NCI-H510A treated with DMSO at 0.1 percent for 48 hours (cell line): Measurements from ENCODE around the gene CHMP4B.
"Not testable (repeated sequence)": the region's sequence is repeated elsewhere in the genome, so short reads cannot be mapped to it uniquely, and the experiment has no call there.

ENCODE experiments used
- DNase-seq: peaks from one replicate; lab custom pipeline; 2025; lab: John Stamatoyannopoulos, UW

Gene CHMP4B

GRCh38 chr20:33789858-33790182, 21.3 kb upstream of the CHMP4B start:
- DNase-seq, result no peak

GRCh38 chr20:33790566-33790965, 20.6 kb upstream of the CHMP4B start:
- peak; percentile 89 for DNase-seq

GRCh38 chr20:33791021-33791420, 20.1 kb upstream of the CHMP4B start:
- no peak for DNase-seq

GRCh38 chr20:33791540-33791939, 19.6 kb upstream of the CHMP4B start:
- no peak for DNase-seq

GRCh38 chr20:33791959-33792597, 19.1 kb upstream of the CHMP4B start:
- DNase-seq, result no peak

GRCh38 chr20:33792598-33792989, 18.6 kb upstream of the CHMP4B start:
- not testable (repeated sequence) for DNase-seq

GRCh38 chr20:33793011-33793931, 17.9 kb upstream of the CHMP4B start:
- no peak for DNase-seq

GRCh38 chr20:33796263-33796906, 14.8 kb upstream of the CHMP4B start:
- peak; percentile 98 for DNase-seq

GRCh38 chr20:33796907-33797544, 14.1 kb upstream of the CHMP4B start:
- DNase-seq, result peak; percentile 95

- DNase-seq, result no peak
These were observed 12.7 kb upstream of the CHMP4B start for GRCh38 chr20:33798444-33798843.

GRCh38 chr20:33803921-33804337, 7.2 kb upstream of the CHMP4B start:
- DNase-seq, result no peak

- no peak for DNase-seq
These were observed 2.8 kb upstream of the CHMP4B start for GRCh38 chr20:33808388-33808787.

GRCh38 chr20:33810259-33810658, 889 bp upstream of the CHMP4B start:
- DNase-seq, result no peak

GRCh38 chr20:33811776-33812151, 616 bp downstream of the CHMP4B start:
- no peak for DNase-seq

GRCh38 chr20:33812152-33812849, 1.2 kb downstream of the CHMP4B start:
- DNase-seq, result no peak

- DNase-seq, result peak; percentile 34
These were observed 1.8 kb downstream of the CHMP4B start for GRCh38 chr20:33812908-33813462.

- no peak for DNase-seq
These were observed 3.1 kb downstream of the CHMP4B start for GRCh38 chr20:33814238-33814712.

- DNase-seq, result no peak
These were observed 4.5 kb downstream of the CHMP4B start for GRCh38 chr20:33815671-33816070.

GRCh38 chr20:33816191-33816590, 5.0 kb downstream of the CHMP4B start:
- DNase-seq, result no peak

- DNase-seq, result no peak
These were observed 6.3 kb downstream of the CHMP4B start for GRCh38 chr20:33817411-33817810.

GRCh38 chr20:33819456-33819855, 8.3 kb downstream of the CHMP4B start:
- no peak for DNase-seq
